Measurements from ENCODE around the gene PIEZO1.

The PIEZO1 gene

GRCh38 chr16:88744577-88745521, 40.2 kb downstream of the PIEZO1 start:
- H3K4me3 Mint-ChIP-seq = no peak overlapping the region
- H3K27ac Mint-ChIP-seq = no peak overlapping the region
- TF ChIP-seq, protein P1, sequence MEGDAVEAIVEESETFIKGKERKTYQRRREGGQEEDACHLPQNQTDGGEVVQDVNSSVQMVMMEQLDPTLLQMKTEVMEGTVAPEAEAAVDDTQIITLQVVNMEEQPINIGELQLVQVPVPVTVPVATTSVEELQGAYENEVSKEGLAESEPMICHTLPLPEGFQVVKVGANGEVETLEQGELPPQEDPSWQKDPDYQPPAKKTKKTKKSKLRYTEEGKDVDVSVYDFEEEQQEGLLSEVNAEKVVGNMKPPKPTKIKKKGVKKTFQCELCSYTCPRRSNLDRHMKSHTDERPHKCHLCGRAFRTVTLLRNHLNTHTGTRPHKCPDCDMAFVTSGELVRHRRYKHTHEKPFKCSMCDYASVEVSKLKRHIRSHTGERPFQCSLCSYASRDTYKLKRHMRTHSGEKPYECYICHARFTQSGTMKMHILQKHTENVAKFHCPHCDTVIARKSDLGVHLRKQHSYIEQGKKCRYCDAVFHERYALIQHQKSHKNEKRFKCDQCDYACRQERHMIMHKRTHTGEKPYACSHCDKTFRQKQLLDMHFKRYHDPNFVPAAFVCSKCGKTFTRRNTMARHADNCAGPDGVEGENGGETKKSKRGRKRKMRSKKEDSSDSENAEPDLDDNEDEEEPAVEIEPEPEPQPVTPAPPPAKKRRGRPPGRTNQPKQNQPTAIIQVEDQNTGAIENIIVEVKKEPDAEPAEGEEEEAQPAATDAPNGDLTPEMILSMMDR (IDR thresholded peaks at IDR 0.05; ENCODE audit: unreplicated experiment in 3 of 3) = no peak
- peaks cover 10% of the 10 kb centered on the region for H3K27me3 Mint-ChIP-seq (ENCODE audit: low read depth)
- peaks cover 6% of the 10 kb centered on the region for H3K4me1 Mint-ChIP-seq
- no peaks in the 10 kb centered on the region for H3K9me3 Mint-ChIP-seq
- no peaks in the 10 kb centered on the region for H3K36me3 Mint-ChIP-seq (ENCODE audit: low read depth)

GRCh38 chr16:88743693-88744576, 41.1 kb downstream of the PIEZO1 start:
- Mint-ChIP-seq H3K4me3 (no peak overlapping the region), H3K27me3 (ENCODE audit: low read depth) (peaks cover 10% of the 10 kb centered on the region), H3K4me1 (peaks cover 6% of the 10 kb centered on the region), H3K36me3 (ENCODE audit: low read depth) (no peaks in the 10 kb centered on the region), H3K9me3 (no peaks in the 10 kb centered on the region), H3K27ac (no peak overlapping the region)
- TF ChIP-seq, protein P1 (IDR thresholded peaks at IDR 0.05; ENCODE audit: unreplicated experiment in 3 of 3) = peak; percentile 80 to 85 (median 82)

DNA sequence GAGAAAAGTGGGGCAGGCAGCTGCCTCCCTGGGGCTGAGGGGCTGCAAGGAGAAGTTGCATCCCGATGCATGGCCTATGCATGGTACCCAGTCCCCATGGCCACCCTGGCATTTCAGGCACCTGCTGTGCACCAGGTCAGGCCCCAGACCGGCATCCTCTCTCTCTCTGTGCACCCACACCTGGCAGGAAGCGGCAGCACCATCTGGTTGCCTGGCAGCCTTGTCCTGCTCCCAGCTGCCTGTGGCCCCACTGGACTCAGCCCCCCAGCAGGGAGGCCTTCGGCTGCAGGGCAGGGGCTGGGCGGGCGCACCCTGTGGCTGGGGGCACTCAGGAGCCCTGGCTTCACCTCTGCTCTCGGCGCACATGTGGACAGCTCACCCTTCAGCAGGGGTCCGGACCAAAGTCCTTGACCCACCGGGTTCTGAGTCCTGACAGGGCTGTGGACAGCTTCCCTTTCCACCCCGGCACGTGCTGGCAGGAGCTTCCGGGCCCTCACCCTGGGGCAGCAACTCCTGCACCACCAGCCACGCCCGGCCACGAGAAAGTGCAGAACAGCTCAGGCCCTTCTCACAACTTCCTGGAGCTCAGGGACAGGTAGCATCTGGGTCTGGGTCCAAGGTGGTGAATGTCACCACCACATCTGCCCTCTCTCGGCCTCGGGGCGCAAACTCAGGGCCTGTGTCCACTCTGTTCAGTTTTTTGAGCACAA, 42.0 kb downstream of the PIEZO1 start:
- H3K9me3 Mint-ChIP-seq = no peaks in the 10 kb centered on the region
- H3K27ac Mint-ChIP-seq = no peak overlapping the region
- no peak overlapping the region for H3K4me3 Mint-ChIP-seq
- TF ChIP-seq, protein P1 (IDR thresholded peaks at IDR 0.05; ENCODE audit: unreplicated experiment in 3 of 3) = no peak
- peaks cover 8% of the 10 kb centered on the region for H3K27me3 Mint-ChIP-seq (ENCODE audit: low read depth)
- no peaks in the 10 kb centered on the region for H3K36me3 Mint-ChIP-seq (ENCODE audit: low read depth)
- peaks cover 6% of the 10 kb centered on the region for H3K4me1 Mint-ChIP-seq

- H3K4me3 Mint-ChIP-seq = no peak overlapping the region
- H3K27ac Mint-ChIP-seq = no peak overlapping the region
- H3K27me3 Mint-ChIP-seq (ENCODE audit: low read depth) = peaks cover 6% of the 10 kb centered on the region
- H3K36me3 Mint-ChIP-seq (ENCODE audit: low read depth) = no peaks in the 10 kb centered on the region
- H3K9me3 Mint-ChIP-seq = no peaks in the 10 kb centered on the region
- peaks cover 1% of the 10 kb centered on the region for H3K4me1 Mint-ChIP-seq
- TF ChIP-seq, protein P1 (IDR thresholded peaks at IDR 0.05; ENCODE audit: unreplicated experiment in 3 of 3) = no peak
Measured at GRCh38 chr16:88741368-88741767, 43.7 kb downstream of the PIEZO1 start.

GRCh38 chr16:88740727-88741055, 44.3 kb downstream of the PIEZO1 start:
- no peaks in the 10 kb centered on the region for H3K27me3 Mint-ChIP-seq (ENCODE audit: low read depth)

More at GRCh38 chr16:88740727-88741055, 44.3 kb downstream of the PIEZO1 start:
- TF ChIP-seq, protein P1 (IDR thresholded peaks at IDR 0.05; ENCODE audit: unreplicated experiment in 3 of 3) = no peak
- Mint-ChIP-seq H3K4me3 (no peak overlapping the region), H3K27ac (no peak overlapping the region), H3K36me3 (ENCODE audit: low read depth) (no peaks in the 10 kb centered on the region), H3K4me1 (no peaks in the 10 kb centered on the region), H3K9me3 (no peaks in the 10 kb centered on the region)

Data from nephron (organoid).